ENCODE results near the gene ZNF254.
"Not testable (repeated sequence)": the region's sequence is repeated elsewhere in the genome, so short reads cannot be mapped to it uniquely, and the experiment has no call there.

ZNF254 gene

DNA sequence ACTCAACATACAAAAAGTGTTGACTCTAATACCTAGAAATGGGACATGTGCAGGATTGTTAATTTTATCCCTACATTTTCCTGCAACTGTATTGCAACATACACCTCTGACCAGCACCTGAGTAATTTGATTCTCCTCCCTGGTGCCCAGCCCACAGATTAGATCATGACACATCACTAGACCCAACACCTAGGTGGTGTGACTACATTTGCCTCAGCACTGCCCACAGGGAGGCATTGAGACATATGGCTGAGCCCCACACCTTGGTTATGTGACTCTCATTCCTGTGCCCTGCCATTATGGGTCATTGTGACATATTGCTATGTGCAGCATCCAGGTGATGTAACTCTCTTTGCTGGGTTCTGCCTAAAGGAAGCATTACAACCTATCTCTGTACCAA is 13.2 kb upstream of the ZNF254 start:
- DNase-seq: no peak

DNA sequence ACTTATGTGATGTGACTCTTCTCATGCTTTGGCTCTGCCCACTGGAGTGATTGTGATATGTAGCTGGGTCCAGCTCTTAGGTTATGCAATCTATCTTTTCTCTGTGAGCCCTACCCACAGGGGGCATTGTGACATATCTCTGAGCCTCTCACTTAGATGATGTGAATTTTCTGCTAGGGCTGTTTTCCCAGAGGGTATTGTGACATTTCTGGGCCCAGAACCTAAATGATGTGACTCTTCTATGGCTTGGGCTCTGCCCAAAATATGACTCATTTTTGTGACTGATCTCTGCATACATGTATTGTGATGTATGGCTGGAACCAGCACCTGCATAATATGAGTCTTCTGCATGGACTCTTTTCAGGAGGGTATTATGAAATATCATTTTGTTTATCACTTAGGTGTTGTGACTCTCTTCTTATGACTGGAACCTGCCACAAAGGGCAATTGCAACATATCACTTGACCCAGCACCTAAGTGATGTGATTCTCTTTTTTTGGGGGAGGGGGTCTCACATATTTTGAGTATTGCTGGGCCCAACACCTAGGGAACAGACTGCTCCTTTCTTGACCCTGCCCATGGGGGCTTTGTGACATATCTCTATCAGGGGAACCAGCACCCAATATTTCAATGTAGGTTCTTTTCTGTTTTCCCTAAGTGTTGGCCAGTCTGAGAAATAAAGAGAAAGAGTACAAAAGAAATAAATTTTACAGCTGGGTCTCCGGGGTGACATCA is 12.1 kb upstream of the ZNF254 start:
- no peak for DNase-seq

DNA sequence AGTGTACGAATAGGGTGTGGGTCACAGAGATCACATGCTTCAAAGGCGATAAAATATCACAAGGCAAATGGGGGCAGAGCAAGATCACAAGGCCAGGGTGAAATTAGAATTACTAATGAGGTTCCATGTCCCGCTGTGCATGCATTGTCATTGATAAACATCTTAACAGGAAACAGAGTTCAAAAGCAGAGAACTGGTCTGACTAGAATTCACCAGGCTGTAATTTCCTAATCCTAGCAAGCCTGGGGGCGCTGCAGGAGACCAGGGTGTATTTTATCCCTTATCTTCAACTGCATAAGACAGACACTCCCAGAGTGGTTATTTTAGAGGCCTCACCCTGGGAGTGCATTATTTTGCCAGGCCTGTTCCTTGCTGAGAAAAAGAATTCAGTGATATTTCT is 11.5 kb upstream of the ZNF254 start:
- DNase-seq: not testable (repeated sequence)

DNA sequence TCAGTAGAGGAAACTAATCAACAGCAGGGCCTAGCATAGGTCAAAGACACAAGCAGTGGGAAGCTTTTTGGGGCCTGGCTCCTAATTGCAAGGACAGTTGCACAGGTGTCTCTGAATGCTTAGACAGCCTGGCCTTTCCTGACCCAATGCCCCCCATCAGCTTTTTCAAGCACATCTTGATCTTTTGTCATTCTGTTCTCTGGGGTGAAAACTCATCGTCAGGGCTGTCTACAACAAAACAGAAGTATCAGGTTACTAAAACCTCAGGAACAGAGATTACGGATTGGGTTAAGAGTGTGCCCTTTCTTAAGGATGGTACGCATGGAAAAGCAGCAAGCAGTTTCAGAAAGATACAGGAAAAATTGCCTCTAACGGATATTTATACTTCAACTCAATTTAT is 8.3 kb upstream of the ZNF254 start:
- DNase-seq: no peak

DNA sequence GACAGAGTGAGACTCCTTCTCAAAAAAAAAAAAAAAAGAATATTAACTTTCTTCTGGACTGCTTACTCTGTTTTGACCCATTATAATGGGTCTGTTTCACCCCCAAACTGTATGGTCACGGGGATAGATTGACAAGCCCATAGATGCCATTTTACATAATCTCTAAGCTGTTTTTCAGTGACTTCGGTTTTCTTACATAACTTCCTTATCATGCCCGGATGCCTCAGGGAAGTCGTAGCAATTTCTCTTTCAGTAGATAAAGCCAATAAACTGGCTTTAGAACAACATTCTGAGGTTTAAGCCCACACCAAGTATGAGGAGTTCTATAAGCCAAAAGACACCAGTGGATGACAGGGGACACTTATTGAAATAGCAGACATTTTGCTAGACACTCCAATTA is 5.9 kb upstream of the ZNF254 start:
- DNase-seq: no peak

DNA sequence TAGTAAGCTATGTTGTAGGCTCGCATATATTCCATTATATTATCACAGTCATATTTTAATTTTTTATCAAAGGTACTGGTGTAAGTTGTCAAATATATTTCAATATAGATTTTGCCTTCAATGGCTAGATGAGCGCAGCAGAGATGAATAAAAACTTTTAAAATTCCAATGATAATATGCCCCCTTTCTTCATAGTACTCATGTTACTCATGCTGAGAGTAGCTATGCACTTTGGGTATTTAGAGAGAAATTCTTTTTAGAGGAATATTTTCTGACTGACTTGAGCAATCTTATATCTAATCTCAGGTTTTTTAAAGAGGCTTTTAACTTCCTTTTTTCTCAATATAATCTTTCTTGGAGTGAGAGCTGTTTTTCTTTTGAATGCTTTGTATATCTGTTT is 11.4 kb downstream of the ZNF254 start:
- DNase-seq: no peak

DNA sequence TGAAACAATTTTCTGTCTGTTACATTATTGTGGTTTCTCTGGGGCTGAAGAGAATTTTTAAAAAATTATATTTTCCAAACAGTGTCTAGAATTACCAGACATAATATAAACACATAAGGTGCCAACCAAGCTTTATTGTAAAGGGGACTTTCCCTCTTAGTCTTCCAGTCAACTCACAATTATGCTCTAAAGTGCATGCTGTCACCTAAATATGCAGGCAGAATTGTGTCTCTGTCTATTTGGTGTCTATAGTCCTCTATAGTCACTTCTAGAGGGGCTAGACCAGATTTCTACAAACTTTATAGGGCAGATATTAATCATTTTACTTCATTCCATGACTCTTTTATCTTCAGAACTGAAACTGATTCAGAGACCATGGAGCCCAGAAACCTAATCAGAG is 12.8 kb downstream of the ZNF254 start:
- DNase-seq: no peak

DNA sequence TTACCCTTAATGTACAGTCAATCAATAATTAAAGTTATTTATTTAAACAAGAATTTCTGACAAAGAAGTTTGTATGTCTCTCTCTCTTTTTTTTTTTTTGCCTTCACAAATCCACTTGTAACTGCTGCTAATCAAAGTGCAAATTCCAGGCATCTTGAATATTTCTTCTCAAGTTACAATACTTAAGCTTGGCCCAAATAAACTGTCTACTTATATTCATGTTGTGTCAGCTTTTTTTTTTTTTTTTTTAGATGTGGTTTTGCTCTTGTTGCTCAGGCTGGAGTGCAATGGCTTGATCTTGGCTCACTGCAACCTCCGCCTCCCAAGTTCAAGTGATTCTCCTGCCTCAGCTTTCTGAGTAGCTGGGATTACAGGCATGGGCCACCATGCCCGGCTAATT is 13.6 kb downstream of the ZNF254 start:
- not testable (repeated sequence) for DNase-seq

DNA sequence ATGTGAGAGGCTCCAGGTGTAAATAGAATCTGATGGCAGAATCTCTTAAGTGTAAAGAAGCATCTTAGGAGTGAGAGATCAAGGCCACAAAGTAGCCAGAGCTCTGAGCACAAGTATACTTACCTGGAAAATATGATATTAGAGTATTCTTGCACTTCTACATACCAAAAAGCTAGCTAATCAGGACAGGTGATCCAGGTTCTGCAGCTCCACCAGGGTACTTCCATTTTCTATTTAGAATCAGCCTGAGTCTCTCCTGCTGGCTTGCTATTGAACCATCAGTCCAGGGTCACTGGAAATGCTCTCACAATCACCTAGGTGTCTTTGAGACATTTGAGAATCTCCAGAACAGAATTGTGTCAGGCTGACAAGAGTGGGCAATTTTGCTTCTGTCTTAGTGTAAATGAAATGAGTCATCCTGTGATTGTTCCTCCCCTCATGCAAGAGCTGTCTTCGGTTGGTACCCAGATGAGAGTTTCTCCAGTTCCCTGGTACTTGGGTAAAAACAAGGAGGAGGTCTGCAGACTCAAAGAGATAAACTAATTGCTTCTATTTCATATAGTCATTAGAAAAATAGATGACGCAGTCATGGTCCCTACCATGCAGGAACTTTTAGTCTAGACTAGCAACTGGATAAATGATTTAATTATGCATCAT is 14.6 kb downstream of the ZNF254 start:
- no peak for DNase-seq

DNA sequence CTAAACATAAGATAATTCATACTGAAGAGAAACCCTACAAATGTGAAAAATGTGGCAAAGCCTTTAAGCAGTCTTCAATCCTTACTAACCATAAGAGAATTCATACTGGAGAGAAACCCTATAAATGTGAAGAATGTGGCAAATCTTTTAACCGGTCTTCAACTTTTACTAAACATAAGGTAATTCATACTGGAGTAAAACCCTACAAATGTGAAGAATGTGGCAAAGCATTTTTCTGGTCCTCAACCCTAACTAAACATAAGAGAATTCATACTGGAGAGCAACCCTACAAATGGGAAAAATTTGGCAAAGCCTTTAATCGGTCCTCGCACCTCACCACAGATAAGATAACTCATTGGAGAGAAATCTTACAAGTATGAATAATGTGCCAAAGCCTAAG is 40.6 kb downstream of the ZNF254 start:
- DNase-seq: no peak

DNA sequence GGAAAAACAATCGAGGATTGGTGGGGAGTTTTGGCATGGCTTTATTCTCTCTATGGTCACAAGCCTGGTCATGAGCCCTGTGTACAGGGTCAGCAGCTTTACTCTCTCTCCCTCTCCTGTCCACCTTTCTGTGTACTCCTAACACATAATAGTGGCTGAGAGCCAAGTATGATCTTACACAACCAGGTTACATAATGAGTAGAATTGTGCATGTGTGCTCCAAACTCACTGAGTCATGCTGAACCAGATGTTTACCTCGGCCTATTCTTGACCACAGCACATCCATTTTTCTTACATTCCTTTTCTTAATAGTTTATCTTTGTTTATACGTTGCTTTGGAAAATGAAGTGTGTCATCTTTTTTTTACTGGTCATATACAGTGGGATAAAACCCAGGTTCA is 53.1 kb downstream of the ZNF254 start:
- DNase-seq: no peak

DNA sequence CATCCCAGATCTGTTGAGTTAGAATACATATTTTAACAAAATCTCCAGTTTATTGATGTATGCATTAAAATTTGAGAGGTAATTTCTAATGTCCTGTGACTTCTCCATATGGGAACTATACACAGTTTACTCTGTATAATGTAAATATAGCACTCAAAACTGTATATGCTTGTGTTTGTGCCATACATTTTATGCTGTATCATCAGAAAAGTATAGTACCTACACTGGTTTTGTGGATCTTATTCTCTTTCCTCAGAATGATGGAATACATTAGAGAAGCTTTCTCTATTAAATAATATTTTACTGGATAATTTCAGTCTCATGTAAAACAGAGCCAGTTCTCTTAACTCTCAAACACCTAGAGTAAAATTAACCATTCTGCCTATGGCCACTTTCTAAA is 53.6 kb downstream of the ZNF254 start:
- no peak for DNase-seq

DNA sequence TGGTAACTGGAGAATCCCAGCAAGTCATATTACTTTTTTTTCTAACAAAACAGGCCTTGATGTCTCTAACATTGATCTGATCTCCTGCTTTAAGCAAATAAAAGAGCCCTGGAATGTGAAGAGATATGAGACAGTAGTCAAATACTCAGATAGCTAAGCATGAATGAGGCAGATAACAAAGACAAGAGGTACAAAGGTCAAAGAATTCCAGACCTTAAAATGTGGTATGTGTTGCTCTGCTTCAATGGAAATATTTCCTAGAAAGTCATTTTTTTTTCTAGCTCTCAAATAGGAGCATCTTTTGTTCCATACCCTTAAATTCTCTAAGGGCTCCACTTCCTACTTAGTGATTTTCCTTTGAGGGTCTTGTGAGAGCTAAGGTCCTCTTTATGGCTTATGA is 54.6 kb downstream of the ZNF254 start:
- no peak for DNase-seq

DNA sequence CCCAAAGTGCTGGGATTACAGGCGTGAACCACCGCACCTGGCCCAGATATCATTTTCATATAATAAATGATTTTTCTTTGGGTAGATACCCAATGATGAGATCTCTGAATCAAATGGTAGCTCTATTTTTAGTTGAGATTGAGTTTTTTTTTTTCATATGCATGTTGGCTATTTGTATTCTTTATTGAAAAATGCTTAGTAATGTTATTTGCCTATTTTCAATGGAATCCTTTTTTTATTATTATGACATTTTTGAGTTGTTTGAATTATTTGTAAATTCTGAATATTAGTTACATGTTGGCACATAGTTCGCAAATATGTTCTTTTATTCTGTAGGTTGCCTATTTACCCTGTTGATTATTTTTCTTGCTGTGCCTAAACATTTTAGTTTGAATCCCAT is 55.8 kb downstream of the ZNF254 start:
- no peak for DNase-seq

DNA sequence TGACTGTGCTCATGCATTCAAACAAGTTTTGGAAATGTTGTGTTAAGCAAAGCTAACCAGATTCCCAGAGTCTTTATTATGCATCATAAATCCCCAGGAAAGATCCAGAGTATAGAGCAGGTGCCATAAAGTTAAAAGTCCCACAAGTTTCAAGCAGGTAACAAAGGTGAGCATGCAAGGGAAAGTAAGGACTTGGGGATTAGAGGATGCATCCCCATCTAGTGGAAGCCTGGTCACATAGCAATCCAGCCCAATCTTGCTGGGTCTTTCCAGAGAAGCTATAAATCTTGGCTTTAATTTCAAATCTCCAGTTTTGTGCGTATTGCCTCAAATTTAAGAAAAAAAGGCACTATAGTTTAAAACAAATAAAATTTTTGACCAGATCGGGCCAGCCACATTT is 72.7 kb downstream of the ZNF254 start:
- DNase-seq: no peak

DNA sequence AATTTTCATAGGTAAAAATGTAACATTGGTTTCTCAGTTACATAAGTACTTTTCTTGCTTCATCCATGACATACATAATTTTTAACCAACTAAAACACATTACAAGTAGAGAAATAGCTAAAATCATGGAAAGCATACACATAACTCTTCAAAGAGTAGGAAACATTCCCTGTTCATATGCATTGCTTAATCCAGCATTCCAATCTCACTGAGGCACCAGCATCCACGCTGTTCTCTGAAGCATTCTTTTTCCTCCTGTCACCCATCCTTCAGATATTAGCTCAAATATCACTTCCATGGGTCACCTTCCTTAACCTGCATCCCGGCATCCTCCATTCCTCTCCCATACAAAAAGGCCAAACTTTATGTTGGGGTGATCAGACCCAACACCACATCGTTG is 79.1 kb downstream of the ZNF254 start:
- DNase-seq: no peak

DNA sequence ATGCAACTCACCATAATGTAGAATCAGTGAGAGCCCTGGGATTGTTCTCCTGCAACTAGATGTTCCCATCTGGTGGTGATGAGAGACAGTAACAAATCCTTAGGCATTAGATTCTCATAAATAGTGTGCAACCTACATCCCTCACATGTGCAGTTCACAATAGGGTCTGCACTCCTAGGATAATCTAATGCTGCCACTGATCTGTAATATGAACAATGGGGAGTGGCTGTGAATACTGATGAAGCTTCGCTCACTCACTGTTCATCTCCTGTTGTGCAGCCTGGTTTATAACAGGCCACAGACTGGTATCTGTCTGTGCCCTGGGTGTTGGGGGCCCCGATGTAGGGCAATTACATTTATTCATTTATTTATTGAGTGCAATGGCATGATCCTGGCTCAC is 86.9 kb downstream of the ZNF254 start:
- no peak for DNase-seq

DNA sequence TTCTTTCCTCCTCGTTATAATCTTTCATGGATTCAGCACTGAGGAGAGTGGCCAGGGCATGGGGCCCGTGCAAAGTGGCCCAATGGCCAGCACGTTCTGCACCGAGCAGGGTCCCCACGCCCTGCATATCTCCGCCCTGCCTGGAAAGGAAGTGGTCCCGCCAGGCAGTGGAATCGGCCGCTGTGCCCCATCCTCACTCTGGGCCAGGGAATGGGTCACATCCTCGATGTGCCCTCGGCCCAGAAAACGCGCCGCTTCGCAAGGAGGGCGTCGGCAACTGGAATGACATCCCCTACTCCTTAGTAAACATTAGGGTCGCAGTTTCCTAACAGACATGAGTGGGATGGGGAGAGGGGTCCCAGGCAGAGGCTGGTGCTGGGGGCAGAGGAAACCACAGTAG is 90.7 kb downstream of the ZNF254 start:
- no peak for DNase-seq

DNA sequence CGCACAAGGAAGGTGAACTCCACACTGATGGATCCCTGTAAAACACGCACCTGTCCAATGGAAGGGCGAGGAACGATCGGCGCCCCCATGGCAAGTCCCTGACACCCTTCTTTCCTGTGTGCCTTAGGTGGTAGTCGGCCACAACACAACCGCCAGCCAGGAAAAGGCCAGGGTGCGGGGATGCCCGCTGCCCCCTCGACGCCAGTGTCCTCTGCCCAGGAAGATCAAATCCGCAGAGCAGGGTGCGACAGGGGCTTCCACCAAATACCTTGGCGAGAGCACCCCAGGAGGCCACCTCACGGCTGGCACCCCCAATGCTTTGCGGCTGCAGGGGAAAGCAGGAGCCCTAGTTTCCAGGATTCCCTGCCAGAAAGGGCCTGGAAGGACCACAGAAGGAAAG is 91.2 kb downstream of the ZNF254 start:
- DNase-seq: no peak

Data from NCI-H1417 treated with DMSO at 0.1 percent for 48 hours (cell line).